Measurements from ENCODE around the gene ZNF768. TPM values are rescaled to one million over a fixed set of nuclear protein-coding genes. Genes with fewer than 3 reads are reported as not detected.

ZNF768 gene
- total RNA-seq, 1 experiment from 2014 or later, result 17.5 TPM

Other genes with a start within 250 kb of the ZNF768 start
- 20.7 and 22.8 TPM in 2 replicates for gene CD2BP2, start 171.3 kb downstream of the ZNF768 start, total RNA-seq (2014; rRNA removed; shearing (Covaris generic))
- 12.3 and 14.0 TPM in 2 replicates for gene TBC1D10B, start 156.1 kb downstream of the ZNF768 start, total RNA-seq (2014; rRNA removed; shearing (Covaris generic))
- not detected in 2 replicates for gene MYL11, start 151.8 kb downstream of the ZNF768 start, total RNA-seq (2014; rRNA removed; shearing (Covaris generic))
- gene SEPTIN1, start 144.0 kb downstream of the ZNF768 start, total RNA-seq (2014; rRNA removed; shearing (Covaris generic)), result not detected in 2 replicates
- gene ZNF48, start 131.1 kb downstream of the ZNF768 start, total RNA-seq (2014; rRNA removed; shearing (Covaris generic)), result 3.4 and 5.2 TPM in 2 replicates
- gene ZNF771, start 119.0 kb downstream of the ZNF768 start, total RNA-seq (2014; rRNA removed; shearing (Covaris generic)), result 8.1 and 10.9 TPM in 2 replicates
- gene DCTPP1, start 96.5 kb downstream of the ZNF768 start, total RNA-seq (2014; rRNA removed; shearing (Covaris generic)), result 26.8 and 32.2 TPM in 2 replicates
- gene SEPHS2, start 80.7 kb downstream of the ZNF768 start, total RNA-seq (2014; rRNA removed; shearing (Covaris generic)), result 9.0 and 11.2 TPM in 2 replicates
- not detected in 2 replicates for gene ITGAL, start 53.8 kb downstream of the ZNF768 start, total RNA-seq (2014; rRNA removed; shearing (Covaris generic))
- 5.0 and 5.6 TPM in 2 replicates for gene ZNF747, start 8.3 kb upstream of the ZNF768 start, total RNA-seq (2014; rRNA removed; shearing (Covaris generic))
- gene ZNF764, start 31.8 kb upstream of the ZNF768 start, total RNA-seq (2014; rRNA removed; shearing (Covaris generic)), result 3.0 and 3.6 TPM in 2 replicates
- gene ZNF688, start 45.1 kb upstream of the ZNF768 start, total RNA-seq (2014; rRNA removed; shearing (Covaris generic)), result 6.4 and 6.7 TPM in 2 replicates
- gene ZNF785, start 59.1 kb upstream of the ZNF768 start, total RNA-seq (2014; rRNA removed; shearing (Covaris generic)), result 2.8 and 3.9 TPM in 2 replicates
- gene ZNF689, start 83.8 kb upstream of the ZNF768 start, total RNA-seq (2014; rRNA removed; shearing (Covaris generic)), result 5.6 and 6.1 TPM in 2 replicates
- gene PRR14, start 124.4 kb upstream of the ZNF768 start, total RNA-seq (2014; rRNA removed; shearing (Covaris generic)), result 6.8 and 10.9 TPM in 2 replicates
- gene FBRS, start 131.9 kb upstream of the ZNF768 start, total RNA-seq (2014; rRNA removed; shearing (Covaris generic)), result 4.1 and 6.0 TPM in 2 replicates
- gene SRCAP, start 172.6 kb upstream of the ZNF768 start, total RNA-seq (2014; rRNA removed; shearing (Covaris generic)), result 2.6 and 5.3 TPM in 2 replicates
- 25.3 and 30.9 TPM in 2 replicates for gene PHKG2, start 221.9 kb upstream of the ZNF768 start, total RNA-seq (2014; rRNA removed; shearing (Covaris generic))
- 3.4 and 4.6 TPM in 2 replicates for gene CFAP119, start 235.5 kb upstream of the ZNF768 start, total RNA-seq (2014; rRNA removed; shearing (Covaris generic))
- 45.3 and 48.2 TPM in 2 replicates for gene RNF40, start 235.8 kb upstream of the ZNF768 start, total RNA-seq (2014; rRNA removed; shearing (Covaris generic))